Measurements from ENCODE around the gene CDC42EP2.

Gene CDC42EP2, protein sequence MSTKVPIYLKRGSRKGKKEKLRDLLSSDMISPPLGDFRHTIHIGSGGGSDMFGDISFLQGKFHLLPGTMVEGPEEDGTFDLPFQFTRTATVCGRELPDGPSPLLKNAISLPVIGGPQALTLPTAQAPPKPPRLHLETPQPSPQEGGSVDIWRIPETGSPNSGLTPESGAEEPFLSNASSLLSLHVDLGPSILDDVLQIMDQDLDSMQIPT

GRCh38 chr11:65314501-65315203 lies at the start of gene CDC42EP2:
TSS of gene CDC42EP2 (plus strand) at chr11:65314866. CDS start at chr11:65320899, 6,033 bp downstream.
- 0 out of 2 replicates have a peak, but pooled peaks cover 6% of the 10 kb centered on the region for H3F3A ChIP-seq (ENCODE audit: control insufficient read depth, insufficient read depth)
- H3K4me1 ChIP-seq (ENCODE audit: control insufficient read depth, low read length), result peaks cover 18% of the 10 kb centered on the region
- H3K4me2 ChIP-seq (ENCODE audit: low read length), result peak within 1 kb of the TSS; percentile 90
- H4K20me1 ChIP-seq (ENCODE audit: control insufficient read depth, insufficient read depth, low read depth, low read length), result no peaks in the 10 kb centered on the region
- H3K79me2 ChIP-seq (ENCODE audit: control insufficient read depth, low read length), result no peaks in the 10 kb centered on the region
- H3K9me3 ChIP-seq (ENCODE audit: control insufficient read depth, insufficient read depth, low read length), result no peaks in the 10 kb centered on the region
- peak within 1 kb of the TSS; percentile 90 for H3K4me3 ChIP-seq (ENCODE audit: low read length)
- H3K27ac ChIP-seq (ENCODE audit: low read depth, low read length), result 0 out of 2 replicates have a peak within 1 kb of the TSS, but pooled peaks have one; percentile 5
- H3K27me3 ChIP-seq (ENCODE audit: control insufficient read depth, low read length), result peaks cover 20% of the 10 kb centered on the region
- TF ChIP-seq CTCF (IDR thresholded peaks at IDR 0.05; ENCODE audit: low read depth, low read length, poor library complexity, severe bottlenecking) (no peak), EZH2phosphoT487 (IDR thresholded peaks at IDR 0.05; ENCODE audit: borderline replicate concordance, low read length) (no peak)
- H3K9me2 ChIP-seq (replicated peaks; ENCODE audit: control insufficient read depth, low read length), result no peaks in the 10 kb centered on the region
- no peaks in the 10 kb centered on the region for H3K36me3 ChIP-seq (ENCODE audit: control insufficient read depth, low read length)

GRCh38 chr11:65266210-65266609 lies 48.5 kb upstream of the CDC42EP2 start:
- Histone ChIP-seq H3K4me1 (ENCODE audit: control insufficient read depth, low read length) (peaks cover 18% of the 10 kb centered on the region), H3K27me3 (ENCODE audit: control insufficient read depth, low read length) (no peaks in the 10 kb centered on the region), H4K20me1 (ENCODE audit: control insufficient read depth, insufficient read depth, low read depth, low read length) (peaks cover 11% of the 10 kb centered on the region; the same call in 1 of the 2 replicates), H3K79me2 (ENCODE audit: control insufficient read depth, low read length) (peaks cover 60% of the 10 kb centered on the region), H3K9me3 (ENCODE audit: control insufficient read depth, insufficient read depth, low read length) (no peaks in the 10 kb centered on the region), H3K4me2 (ENCODE audit: low read length) (no peak overlapping the region), H3K9me2 (replicated peaks; ENCODE audit: control insufficient read depth, low read length) (no peaks in the 10 kb centered on the region), H3K4me3 (ENCODE audit: low read length) (no peak overlapping the region), H3K27ac (ENCODE audit: low read depth, low read length) (no peak overlapping the region), H3F3A (ENCODE audit: control insufficient read depth, insufficient read depth) (no peaks in the 10 kb centered on the region), H3K36me3 (ENCODE audit: control insufficient read depth, low read length) (peaks cover 87% of the 10 kb centered on the region)
- no peak for TF ChIP-seq EZH2phosphoT487 (IDR thresholded peaks at IDR 0.05; ENCODE audit: borderline replicate concordance, low read length)
- TF ChIP-seq CTCF (IDR thresholded peaks at IDR 0.05; ENCODE audit: low read depth, low read length, poor library complexity, severe bottlenecking), result no peak

- Histone ChIP-seq H3K9me2 (replicated peaks; ENCODE audit: control insufficient read depth, low read length) (no peaks in the 10 kb centered on the region), H3K9me3 (ENCODE audit: control insufficient read depth, insufficient read depth, low read length) (no peaks in the 10 kb centered on the region), H3K4me3 (ENCODE audit: low read length) (no peak overlapping the region), H3K4me1 (ENCODE audit: control insufficient read depth, low read length) (no peaks in the 10 kb centered on the region), H3K4me2 (ENCODE audit: low read length) (no peak overlapping the region), H3K36me3 (ENCODE audit: control insufficient read depth, low read length) (peaks cover 80% of the 10 kb centered on the region), H3F3A (ENCODE audit: control insufficient read depth, insufficient read depth) (peaks cover 7% of the 10 kb centered on the region; the same call in 1 of the 2 replicates), H3K79me2 (ENCODE audit: control insufficient read depth, low read length) (no peaks in the 10 kb centered on the region), H4K20me1 (ENCODE audit: control insufficient read depth, insufficient read depth, low read depth, low read length) (no peaks in the 10 kb centered on the region), H3K27me3 (ENCODE audit: control insufficient read depth, low read length) (no peaks in the 10 kb centered on the region), H3K27ac (ENCODE audit: low read depth, low read length) (no peak overlapping the region)
- no peak for TF ChIP-seq EZH2phosphoT487 (IDR thresholded peaks at IDR 0.05; ENCODE audit: borderline replicate concordance, low read length)
- TF ChIP-seq CTCF (IDR thresholded peaks at IDR 0.05; ENCODE audit: low read depth, low read length, poor library complexity, severe bottlenecking), result peak; percentile 51
Observed at GRCh38 chr11:65274735-65275682, 39.7 kb upstream of the CDC42EP2 start.

Measured in DOHH2 (cell line).